Endothelial cell of umbilical vein (primary cell): ENCODE measurements around the gene SUSD6.
"Not testable (repeated sequence)": the region's sequence is repeated elsewhere in the genome, so short reads cannot be mapped to it uniquely, and the experiment has no call there.

ENCODE experiments used
- CTCF ChIP-seq, 2 donors: IDR thresholded peaks; 1 replicate in 1 of 2; 2 replicates in 1 of 2; pipeline ENCODE4 v1.5.1; 2011; ENCODE audit warnings: low read length in 2 of 2, mild to moderate bottlenecking in 2 of 2, moderate library complexity in 2 of 2, control low read depth in 1 of 2, inconsistent platforms in 1 of 2, low read depth in 1 of 2; ENCODE audit not compliant: insufficient read depth in 1 of 2; ENCODE audit errors: extremely low read depth in 1 of 2
- EZH2 ChIP-seq: IDR thresholded peaks from 2 replicates; pipeline ENCODE4 v1.6.1; 2012; ENCODE audit warnings: borderline replicate concordance, low read depth, mild to moderate bottlenecking, moderate library complexity, low read length, inconsistent platforms; ENCODE audit not compliant: severe bottlenecking
- JUN ChIP-seq: IDR thresholded peaks from 2 replicates; pipeline ENCODE4 v1.6.1; 2011; ENCODE audit warnings: borderline replicate concordance, low read depth; ENCODE audit not compliant: insufficient read length, insufficient read depth
- MAX ChIP-seq: IDR thresholded peaks from 2 replicates; pipeline ENCODE4 v1.6.1; 2011; ENCODE audit not compliant: insufficient read depth, insufficient read length
- MYC ChIP-seq: IDR thresholded peaks from one replicate; pipeline ENCODE4 v1.6.1; 2011; ENCODE audit warnings: mild to moderate bottlenecking, low read depth, low read length
- POLR2A ChIP-seq: IDR thresholded peaks from 2 replicates; pipeline ENCODE4 v1.6.1; 2012; ENCODE audit warnings: low read depth, mild to moderate bottlenecking, control low read depth, low read length

GRCh38 chr14:69647642-69648041, 36.2 kb downstream of the SUSD6 start:
- TF ChIP-seq CTCF (IDR thresholded peaks at IDR 0.05; ENCODE audit: extremely low read depth in 1 of 2, insufficient read depth in 1 of 2, low read depth in 1 of 2, low read length in 2 of 2); MYC; MAX; POLR2A; EZH2; JUN: not testable (repeated sequence)
